Renal pelvis (tissue), 4 donors: ENCODE data around the gene DAB2IP. TPM values are rescaled to one million over a fixed set of nuclear protein-coding genes. Genes with fewer than 3 reads are reported as not detected.

Experiments used
- DNase-seq: peaks from one replicate; pipeline ENCODE4 v3.0.0-alpha.2; 2013
- polyA plus RNA-seq, 3 donors: library from polyadenylated mRNA; unstranded; fragments of 120-200 nt; gene quantifications; one replicate each; pipeline ENCODE4 v1.2.1, GENCODE V29; 2013; ENCODE audit not compliant: insufficient read length in 3 of 3

The DAB2IP gene
- polyA plus RNA-seq, 3 donors: 40.0 to 49.1 (median 48.2) TPM

DNA sequence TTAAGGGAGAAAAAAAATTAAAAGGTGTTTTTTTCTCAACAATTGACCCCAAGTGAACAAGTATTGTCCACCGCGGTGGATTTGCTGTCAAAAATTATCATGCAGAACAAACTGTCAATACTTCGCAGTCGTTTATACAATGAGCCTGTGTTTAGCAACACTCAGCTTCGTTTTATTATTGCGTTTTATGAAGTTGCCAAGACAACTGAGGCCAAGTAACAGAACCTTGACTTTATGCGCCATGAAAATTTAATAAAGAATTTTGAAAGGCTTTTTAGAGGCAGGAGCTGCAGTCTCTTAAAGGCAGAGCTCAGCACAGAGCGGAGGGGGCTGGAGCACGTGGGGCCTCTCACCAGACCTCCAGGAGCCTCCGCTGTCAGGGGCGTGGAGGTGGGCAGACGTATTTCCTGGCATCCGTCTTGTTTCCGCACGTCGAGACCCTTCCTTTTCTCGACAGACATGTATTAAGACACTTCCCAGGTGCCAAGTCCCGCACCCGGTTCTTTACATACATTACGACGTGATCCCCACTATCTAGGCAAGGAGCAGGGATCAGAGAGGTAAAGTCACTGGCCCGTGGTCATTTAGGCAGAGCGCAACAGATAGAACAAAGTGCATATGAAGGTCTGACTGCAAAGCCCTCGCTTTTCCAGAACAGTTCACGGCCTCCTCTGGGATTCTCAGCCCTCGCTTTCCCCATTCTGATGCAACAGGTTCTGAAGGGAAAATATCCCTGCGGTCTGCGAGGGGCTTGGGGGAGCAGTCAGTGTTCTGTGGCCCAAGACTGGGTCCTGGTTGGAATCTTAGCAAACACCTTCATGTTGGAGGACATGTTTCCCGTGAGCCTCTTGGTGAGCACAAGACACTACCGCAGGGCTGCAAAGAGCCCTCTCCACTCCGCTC, 164.4 kb downstream of the DAB2IP start:
- no peak for DNase-seq

DNA sequence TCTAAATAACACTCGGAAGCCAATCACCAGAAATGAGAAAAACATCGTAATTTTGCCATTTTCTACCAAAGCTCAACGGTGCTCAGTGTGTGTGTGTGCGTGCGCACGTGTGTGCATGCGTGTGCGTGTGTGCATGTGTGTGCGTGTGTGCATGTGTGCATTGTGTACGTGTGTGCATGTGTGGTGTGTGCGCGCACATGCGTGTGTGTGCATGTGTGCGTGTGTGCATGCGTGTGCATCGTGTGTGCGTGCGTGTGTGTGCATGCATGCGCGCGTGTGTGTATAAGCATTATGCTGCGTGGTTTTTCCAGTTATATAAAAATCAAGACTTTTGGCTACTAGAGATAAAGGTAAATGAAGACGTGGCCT, 165.0 kb downstream of the DAB2IP start:
- DNase-seq: no peak

DNA sequence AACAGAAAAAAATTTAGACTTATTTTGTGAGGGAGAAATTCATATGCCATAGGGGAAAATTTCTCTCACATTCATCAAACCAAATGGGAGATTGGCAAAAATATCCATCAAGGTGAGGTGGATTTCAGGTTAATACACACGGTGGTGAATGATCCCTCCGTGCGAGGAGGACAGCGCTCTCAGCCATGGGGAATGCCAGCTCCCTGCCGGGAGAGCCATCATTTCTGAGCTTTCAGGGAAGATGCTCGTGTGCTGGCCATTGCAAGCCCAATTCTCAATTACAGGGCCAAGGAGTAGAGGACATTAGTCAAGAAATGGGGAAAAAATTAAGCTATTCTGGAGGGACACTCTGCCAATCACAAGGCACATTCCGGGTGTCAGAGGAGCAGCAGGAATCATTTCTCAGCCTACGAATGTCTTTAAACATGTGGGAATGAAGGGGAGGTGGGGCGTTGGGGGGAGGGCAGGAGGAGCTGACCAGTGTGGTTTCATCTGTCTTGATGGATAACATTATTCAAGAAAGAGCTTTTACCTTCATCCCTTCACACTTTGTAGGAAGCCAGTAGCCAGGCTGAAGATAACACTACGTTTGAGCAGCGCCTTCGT, 165.5 kb downstream of the DAB2IP start:
- no peak for DNase-seq

DNA sequence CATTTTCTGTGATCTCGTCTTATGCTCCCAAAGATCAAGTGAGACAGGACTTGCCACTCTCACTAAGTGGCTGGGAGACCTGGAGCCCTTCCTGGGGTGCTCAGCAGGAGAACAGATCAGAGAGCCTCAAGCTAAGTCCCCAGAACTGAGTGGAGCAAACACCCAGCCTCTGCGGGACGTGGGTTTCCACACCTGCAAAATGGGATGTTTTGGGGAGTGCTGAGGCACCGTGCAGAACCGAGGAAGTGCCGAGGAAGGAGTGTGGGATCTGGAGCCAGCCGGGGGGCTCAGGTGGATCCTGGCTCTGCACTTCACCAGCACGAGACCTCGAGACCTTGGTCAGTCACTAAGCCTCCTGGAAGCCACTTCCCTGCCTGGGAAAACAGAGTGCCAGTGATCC, 166.0 kb downstream of the DAB2IP start:
- DNase-seq: no peak

DNA sequence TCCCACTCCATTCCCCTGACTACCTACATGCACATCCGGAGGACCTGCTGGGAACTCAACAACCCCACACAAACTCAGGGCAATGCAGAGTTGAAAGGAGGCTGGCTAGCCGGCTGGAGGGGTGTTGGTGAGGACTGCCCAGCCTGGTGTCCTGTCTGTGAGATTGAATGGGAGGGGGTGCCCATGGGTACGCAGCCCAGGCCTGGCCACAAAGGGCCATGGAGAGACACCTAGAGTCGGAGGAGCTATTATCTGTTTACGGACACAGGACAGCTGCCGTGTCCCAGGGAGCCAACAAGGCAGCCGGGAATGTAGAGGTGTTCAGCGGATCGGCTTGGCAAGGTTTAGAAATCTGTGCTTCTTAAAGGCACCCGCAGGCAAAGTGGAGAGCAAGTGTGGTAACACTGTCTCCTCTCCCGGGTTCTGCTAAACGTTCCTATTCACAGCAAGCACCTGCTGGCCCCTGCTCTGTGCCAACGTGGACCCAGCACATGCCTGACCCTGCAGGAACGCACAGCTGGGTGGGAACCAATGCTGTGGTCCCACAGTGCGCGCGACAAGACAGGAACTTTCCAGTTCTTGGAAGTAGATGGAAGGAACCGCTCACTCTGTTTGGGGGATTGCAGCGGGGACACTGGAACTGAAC, 166.7 kb downstream of the DAB2IP start:
- no peak for DNase-seq

DNA sequence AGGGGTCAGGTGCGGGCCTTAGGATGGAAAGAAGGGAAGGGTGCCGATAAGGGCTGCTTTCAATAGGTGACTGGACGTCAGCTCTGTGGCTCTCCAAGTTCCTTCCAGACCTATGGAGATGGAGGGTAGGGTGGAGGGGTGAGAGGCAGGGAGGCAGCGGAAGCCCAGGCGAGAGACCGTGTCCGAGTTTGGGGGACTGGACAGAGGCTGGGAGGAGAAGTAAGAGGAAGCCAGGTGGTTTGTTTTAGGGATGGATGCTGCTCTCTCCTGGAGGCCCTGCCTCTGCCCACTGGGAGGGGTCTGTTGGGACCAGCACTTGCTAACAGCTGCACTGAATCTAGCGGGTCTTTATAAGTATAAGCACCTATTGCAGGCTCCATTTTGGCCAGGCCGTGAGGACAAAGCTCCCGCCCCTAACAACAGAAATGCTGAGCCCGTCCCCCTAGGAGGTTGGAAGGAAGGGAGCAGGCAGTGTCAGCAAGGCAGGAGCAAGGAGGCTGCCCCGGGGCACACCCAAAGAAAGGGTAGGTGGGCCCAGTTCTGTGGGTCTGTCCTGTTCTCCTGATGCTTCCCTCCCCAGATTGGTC, 167.5 kb downstream of the DAB2IP start:
- DNase-seq: no peak

DNA sequence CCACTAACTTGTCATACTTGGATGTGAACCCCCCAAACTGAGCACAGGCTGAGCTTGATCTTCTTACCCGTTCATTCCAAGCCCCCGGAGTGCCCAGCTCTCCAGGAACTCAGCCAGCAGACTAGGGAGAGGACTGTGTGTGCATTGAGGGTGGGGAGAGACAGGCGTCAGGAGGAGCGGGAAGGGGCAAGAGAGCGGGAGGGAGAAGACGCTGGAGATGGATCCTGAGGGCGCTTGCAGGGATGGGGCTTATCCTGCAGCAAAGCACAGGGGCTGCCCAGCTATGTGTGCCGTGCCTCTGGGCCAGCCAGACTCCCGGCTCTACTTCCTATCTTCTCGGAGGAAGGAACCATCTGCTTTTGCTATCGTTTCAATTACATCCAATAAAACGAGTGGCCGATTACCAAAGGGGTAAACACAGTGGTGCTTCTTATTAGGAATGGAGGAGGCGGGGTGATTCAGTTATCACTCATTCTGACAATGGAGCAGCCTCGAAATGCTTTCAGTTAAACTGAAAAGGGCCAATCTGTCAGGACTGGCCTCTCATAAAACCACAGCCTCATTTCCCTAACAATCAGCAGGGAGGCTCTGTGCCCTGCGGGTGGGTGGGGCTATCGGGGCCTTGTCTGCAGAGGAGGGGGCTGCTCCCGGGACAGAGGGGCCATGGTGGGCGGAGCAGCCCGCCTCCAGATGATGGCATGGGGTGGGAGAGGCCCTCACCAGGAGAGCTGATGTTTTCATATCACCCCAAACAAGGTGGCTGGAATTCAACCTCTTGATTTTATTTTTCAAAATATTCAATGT, 168.2 kb downstream of the DAB2IP start:
- DNase-seq: no peak

DNA sequence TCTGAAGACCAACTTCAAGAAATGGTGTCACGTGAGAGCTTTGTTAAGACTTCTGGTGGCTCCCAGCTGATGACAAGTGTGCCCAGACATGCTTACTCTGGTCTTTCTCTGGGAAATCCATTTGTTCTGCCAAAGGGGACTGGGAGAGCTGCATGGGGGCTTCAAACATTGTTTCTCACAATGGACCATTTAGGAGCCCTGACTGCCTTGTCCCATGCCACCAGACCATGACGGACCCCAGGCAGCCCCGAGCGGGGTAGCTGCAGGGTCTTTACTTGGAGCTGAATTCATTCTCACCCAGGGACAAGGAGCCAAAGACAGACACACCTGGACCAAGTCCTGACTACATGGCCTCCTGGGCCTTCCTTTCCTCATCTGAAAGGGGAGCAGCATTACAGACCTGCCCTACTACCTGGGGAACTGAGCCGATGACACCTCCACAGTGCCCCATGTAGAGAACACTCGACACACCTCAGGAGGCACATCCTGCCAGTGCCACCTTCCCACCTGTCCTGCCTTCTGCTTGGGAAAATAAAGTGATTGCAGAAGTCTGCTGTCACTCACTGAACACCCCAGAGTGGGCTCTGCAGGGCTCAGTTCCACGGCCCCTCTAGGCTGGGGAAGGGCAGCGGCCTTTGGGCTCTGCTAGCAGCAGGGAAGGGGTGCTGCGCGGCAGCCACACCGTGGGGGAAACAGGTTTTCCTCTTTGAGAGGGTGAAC, 169.0 kb downstream of the DAB2IP start:
- DNase-seq: no peak

DNA sequence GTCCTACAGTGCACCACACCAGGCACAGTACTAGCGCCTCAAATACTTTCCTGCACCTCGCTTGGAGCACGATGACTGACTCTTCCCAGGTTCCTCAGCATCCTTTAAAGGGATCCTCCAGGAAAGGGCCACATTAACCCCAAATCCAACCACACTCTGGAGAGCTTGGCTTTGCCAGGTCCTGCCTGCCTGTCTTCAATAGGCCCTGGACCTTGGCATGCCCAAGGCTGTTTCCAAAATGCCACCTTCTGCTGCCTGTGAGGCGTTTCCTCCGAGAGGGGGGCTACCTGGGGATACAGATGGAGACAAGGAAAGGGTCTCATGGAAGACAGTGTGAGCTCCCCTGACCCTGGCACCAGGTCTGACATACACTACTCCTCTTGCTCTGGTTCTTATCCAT, 169.9 kb downstream of the DAB2IP start:
- DNase-seq: no peak

DNA sequence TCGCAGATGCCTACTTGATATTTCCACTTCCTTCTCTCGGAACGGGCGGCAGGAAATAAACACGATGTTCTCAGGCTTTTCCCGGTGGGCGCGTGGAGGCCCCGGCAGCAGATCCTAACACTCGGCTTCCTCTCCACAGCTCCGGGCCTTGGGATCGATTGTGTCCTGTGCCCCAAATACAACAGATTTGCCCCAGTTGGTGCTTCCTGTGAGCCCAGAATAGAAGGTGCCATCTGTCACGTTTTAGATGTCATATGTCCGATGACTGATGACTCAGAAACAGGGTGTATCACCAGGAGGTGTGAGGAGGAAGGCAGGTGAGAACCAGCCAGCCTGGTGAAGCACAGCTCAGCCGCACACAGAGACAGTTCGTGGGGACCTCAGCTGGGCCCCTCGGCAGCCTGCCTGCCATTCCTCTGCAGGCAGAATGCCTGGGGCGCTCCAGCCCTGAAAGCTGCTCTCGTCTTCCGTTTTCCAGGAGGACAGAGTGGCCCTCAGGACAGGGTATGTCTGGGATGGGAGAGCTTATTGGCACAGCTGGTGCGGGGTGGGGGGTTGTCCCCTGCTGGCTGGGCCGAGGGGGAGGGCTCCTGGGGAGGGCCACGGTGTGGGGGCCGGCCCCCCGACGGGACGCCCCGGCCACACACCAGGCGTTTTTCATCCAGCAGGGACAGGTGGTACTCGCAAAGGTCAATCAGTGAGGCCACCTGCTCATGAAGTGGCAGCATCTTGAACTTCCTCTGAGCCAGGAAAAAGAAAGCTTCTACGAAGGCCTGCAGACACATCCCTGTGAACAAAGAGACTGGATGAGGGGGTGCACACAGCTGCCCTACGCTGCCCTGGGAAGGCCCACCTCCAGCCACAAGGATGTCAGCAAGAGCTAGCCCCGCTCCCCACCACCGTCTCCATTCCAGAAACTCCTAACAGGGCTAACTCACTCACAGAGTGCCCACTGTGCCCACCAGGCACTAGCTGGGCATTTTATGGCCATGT, 171.0 kb downstream of the DAB2IP start:
- DNase-seq: no peak

DNA sequence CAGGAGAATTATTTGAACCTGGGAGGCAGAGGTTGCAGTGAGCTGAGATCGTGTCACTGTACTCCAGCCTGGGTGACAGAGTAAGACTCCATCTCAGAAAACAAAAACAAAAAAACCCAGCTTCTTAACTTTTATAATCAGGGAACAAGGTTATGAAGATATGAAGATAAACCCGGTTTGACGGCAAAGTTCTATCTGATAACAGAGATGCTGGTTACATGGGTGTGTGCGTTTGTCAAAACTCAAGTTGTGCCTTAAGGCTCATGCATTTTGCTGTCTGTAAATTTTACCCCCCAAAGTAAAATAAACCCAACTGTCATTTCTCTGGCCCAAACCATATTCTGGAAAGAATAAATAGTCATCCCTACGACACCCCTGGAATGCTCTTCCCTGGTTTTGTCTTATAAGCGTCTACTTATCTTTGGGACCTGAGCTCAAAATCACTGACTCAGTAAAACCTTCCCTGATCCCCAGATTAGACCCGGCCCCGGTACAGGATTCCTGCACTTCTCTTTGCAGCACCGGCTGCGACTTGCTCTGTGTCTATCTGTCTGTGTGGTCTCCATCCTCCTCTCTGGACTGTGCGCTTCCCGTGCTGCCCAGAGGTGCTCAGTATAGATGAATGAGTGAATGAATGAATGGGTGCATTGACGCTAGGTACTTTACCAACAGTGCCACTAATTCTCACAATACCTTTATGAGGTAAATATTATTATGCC, 172.2 kb downstream of the DAB2IP start:
- no peak for DNase-seq

DNA sequence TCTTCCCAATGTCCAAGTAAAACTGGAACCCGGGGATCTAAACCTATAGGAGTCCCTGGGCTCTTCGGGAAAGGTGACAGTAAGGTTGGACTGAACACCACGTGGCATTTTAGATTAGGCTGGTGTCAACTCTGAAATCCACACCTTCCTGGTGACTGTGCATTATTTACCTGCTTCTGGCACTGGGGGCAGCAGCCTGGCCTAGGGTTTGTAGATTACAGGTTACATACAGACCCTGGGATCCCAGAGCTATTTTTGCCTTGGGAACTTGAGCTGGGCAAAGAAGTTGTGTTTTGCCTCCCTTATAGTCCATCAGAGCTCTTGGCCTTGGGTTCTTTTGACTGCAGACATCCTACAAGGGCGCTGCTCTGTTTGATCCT, 173.2 kb downstream of the DAB2IP start:
- DNase-seq: no peak

DNA sequence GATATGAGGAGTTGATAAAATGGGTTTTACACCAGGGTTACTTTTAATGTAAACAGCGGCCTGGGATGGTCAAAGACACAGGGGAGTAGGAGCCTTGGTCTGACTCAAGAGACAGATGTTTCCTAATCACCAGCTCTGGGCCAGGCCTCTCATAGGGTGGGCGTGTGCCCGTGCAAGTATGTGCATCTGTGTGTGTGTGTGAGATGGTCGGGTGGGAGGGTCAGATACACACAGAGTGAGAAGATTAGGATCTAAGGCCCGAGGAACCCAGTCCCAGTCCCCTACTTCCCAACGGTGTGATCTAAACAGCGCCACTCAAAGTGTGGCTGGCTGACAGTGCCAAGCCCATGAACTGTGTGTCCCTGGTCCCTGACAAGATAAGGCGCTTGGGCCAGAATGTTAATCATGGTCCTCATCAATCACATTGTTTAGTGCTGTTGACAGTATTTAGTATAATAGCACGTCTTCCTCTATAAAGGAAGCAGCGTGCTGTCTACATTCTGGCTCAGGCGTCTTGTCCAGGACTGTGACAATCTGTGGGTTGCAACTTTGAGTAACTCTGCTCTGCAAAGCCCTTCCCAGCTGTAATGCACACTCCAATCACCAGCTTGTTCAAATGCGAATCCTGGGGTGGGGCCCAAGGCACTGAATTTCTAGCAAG, 173.7 kb downstream of the DAB2IP start:
- no peak for DNase-seq

DNA sequence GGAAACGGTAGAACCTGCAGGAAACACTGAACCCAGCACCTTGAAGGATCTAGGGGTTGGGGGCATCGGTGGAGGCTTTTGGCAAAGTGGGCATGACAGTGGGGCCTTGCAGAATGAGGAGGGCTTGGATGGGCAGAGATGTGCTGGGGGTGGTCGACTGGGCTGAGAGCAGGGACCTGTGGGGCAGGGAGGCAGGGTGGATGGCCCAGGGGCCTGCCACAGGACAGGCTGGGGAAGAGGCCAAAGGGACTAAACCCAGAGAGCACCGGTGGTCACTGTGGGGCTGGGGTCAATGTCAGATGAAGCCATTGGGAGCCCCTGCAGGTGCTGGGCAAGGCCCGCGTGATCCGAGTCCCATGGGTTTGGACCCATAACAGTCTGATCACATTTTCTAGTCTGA, 175.3 kb downstream of the DAB2IP start:
- DNase-seq: no peak

DNA sequence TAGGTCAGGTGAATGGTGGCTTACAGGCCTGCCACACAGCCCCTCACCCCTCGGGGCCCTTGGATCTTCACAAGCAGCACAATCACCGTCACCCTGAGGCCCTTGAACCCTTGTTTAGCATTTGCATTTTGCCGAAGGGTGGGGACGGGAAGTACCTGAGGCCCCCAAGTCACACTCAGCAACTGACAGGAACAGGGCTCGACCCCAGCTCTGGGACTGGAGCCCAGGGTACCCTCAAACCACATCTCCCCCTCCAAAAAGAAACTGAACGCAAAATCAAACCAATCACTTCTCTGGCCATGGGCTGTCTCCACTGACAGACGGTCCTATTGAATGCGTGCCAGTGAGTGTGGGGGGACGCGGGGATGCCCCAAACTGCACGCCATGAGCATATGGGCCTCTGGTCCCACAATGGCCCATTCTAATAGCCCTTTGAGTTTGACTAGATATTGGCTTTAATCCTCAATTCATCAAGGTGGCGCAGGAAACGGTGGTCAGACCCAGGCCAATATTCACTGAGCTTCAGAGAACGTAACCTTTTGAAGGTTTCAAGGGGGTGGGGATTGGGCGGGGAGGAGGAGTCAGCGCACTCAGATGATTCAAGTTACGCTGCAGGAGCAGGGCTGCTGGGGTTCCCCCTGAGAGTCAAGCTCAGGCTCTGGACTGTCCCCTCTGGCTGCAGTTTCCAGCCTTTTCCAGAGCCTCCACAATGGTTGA, 176.0 kb downstream of the DAB2IP start:
- DNase-seq: no peak

DNA sequence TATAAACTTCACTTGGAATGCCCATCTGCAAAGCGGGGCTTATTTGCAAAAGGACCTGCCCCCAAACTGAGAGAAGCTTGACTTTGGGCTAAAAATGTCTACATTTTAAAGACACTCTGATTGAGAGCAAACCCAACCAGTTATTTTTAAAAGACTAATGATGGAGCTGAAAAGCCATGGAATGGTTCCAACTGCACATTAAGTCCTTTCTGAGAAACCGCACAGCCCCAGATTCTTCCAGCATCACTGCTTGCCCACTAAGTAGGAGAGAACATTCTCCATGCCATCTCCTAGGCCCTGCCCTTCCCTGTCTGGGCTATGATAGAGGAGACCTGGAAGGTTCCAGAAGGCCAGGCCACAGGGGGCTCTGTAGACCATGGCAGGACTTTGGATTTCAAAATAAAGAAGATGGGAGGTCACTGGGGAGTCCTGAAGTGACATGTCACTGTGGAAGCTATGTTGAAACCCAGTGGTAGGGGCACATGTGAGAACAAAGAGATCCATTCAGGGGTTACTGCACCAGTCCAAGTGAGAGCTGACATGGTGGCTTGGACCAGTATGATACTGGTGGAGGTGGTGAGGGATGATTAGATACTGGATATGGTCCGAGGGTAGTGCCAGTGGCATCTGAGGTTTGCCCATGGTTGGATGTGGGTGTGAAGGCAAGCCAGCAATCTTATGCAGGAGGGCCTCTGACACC, 179.2 kb downstream of the DAB2IP start:
- no peak for DNase-seq

DNA sequence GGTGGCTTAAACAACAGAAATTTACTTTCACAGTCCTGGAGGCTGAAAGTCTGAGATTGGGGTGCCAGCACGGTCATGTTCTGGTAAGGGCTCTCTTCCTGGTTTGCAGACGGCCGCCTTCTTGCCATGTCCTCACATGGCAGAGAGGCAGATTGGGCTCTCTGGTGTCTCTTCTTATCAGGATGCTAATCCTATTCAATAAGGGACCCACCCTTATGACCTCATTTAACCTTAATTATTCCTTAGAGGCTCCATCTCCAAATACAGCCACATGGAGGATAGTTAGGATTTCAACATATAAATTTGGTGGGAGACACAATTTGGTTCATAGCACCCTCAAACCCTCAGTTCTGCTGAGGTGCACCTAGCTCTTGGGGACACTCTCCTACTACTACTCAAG, 180.4 kb downstream of the DAB2IP start:
- DNase-seq: no peak
